ENCODE measurements around the gene UBE4B. TPM values are rescaled to one million over a fixed set of nuclear protein-coding genes. Genes with fewer than 3 reads are reported as not detected.

UBE4B gene
- total and polyA plus RNA-seq, 2 experiments from 2014 or later, result 14.3 to 27.6 TPM

DNA sequence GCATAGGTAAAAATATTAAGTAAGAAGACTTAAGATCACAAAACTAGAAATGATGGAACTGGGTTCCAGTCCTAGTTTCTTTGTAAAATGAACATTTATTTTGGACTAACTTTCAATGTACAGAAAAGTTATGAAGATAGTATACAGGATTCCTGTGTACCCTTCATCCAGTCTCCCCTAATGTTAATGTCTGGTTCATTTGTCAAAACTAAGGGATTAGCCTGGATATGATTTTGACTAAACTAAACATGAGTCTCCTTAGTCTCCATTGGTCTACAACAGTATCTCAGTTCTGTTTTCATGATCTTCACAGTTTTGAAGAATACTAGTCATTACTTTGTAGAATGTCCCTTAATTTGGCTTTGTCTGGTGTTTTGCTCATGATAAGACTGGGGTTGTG lies 54.5 kb downstream of the UBE4B start:
- H3K9me2 ChIP-seq (ENCODE audit: insufficient read depth), result no peaks in the 10 kb centered on the region
- no peaks in the 10 kb centered on the region for H3F3A ChIP-seq (ENCODE audit: insufficient read depth)
- DNase-seq, result no peak
- H3K4me3 ChIP-seq, result no peak overlapping the region
- peaks cover 74% of the 10 kb centered on the region for H3K79me2 ChIP-seq (ENCODE audit: insufficient read depth)
- H3K9ac ChIP-seq, result no peak overlapping the region
- H4K20me1 ChIP-seq (ENCODE audit: insufficient read depth), result no peaks in the 10 kb centered on the region; the same call in 1 of the 2 replicates
- no peaks in the 10 kb centered on the region for H3K9me3 ChIP-seq (ENCODE audit: low read depth)
- no peaks in the 10 kb centered on the region for H3K36me3 ChIP-seq (ENCODE audit: low read depth)
- H3K27ac ChIP-seq, result no peak overlapping the region
- H3K4me1 ChIP-seq (ENCODE audit: insufficient read depth), result peaks cover 9% of the 10 kb centered on the region
- H2AFZ ChIP-seq, result no peak overlapping the region
- TF ChIP-seq EZH2 (IDR thresholded peaks at IDR 0.05; ENCODE audit: insufficient read depth, poor library complexity, severe bottlenecking) (no peak), EZH2phosphoT487 (IDR thresholded peaks at IDR 0.05; ENCODE audit: insufficient read depth, low read depth) (no peak)
- no peak overlapping the region for H3K4me2 ChIP-seq (ENCODE audit: unreplicated experiment)
- no peaks in the 10 kb centered on the region for H3K27me3 ChIP-seq (replicated peaks; ENCODE audit: insufficient read depth)
- in situ Hi-C loops (cut with MboI), result no loop called here

DNA sequence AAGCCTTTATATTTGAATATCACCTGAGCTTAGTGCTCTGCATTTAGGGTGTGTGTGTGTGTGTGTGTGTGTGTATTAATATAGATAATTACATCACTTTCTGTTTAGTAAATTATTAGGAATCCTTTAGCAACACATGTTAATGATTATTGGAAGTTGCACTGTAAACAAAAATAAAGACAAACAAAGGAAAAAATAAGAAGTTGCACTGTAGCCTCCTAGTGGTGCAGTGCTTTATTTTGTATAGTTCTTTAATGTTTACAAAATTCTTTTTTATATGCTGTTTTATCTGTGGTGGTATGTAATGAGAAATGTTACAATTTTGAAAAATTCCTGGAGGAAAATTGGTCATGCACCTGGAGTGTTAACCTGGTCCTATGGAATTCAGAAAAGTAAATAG lies 69.2 kb downstream of the UBE4B start:
- Histone ChIP-seq H4K20me1 (ENCODE audit: insufficient read depth) (no peaks in the 10 kb centered on the region), H3K4me3 (no peak overlapping the region), H3K27ac (no peak overlapping the region), H3K79me2 (ENCODE audit: insufficient read depth) (no peaks in the 10 kb centered on the region), H3K4me1 (ENCODE audit: insufficient read depth) (no peaks in the 10 kb centered on the region), H3K4me2 (ENCODE audit: unreplicated experiment) (no peak overlapping the region), H2AFZ (no peak overlapping the region), H3K9ac (no peak overlapping the region), H3F3A (ENCODE audit: insufficient read depth) (no peaks in the 10 kb centered on the region), H3K9me3 (ENCODE audit: low read depth) (no peaks in the 10 kb centered on the region), H3K9me2 (ENCODE audit: insufficient read depth) (no peaks in the 10 kb centered on the region), H3K27me3 (replicated peaks; ENCODE audit: insufficient read depth) (no peaks in the 10 kb centered on the region), H3K36me3 (ENCODE audit: low read depth) (peaks cover 22% of the 10 kb centered on the region; the same call in 1 of the 2 replicates)
- TF ChIP-seq EZH2phosphoT487 (IDR thresholded peaks at IDR 0.05; ENCODE audit: insufficient read depth, low read depth) (no peak), EZH2 (IDR thresholded peaks at IDR 0.05; ENCODE audit: insufficient read depth, poor library complexity, severe bottlenecking) (no peak)
- in situ Hi-C loops (cut with MboI), result no loop called here
- DNase-seq, result peak; percentile 26

DNA sequence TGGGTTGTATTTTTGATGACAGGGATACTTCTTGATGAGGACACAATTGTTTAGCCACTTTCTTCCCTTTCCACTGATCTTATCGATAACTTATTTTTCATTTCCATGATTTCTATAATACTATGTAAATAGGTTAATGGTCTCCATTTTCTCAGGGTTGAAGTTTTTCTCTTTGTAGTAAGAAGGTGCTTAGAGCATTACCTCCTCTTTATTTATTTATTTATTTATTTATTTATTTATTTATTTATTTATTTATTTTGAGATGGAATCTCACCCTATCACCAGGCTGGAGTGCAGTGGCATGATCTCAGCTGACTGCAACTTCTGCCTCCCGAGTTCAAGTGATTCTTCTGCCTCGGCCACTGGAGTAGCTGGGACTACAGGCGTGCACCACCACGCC lies 70.4 kb downstream of the UBE4B start:
- Histone ChIP-seq H3K4me3 (no peak overlapping the region), H3K4me1 (ENCODE audit: insufficient read depth) (peaks cover 7% of the 10 kb centered on the region), H3K9ac (no peak overlapping the region), H3K36me3 (ENCODE audit: low read depth) (peaks cover 22% of the 10 kb centered on the region; the same call in 1 of the 2 replicates), H2AFZ (no peak overlapping the region), H3K9me3 (ENCODE audit: low read depth) (no peaks in the 10 kb centered on the region), H3K79me2 (ENCODE audit: insufficient read depth) (no peaks in the 10 kb centered on the region), H3K27me3 (replicated peaks; ENCODE audit: insufficient read depth) (no peaks in the 10 kb centered on the region), H3F3A (ENCODE audit: insufficient read depth) (peaks cover 9% of the 10 kb centered on the region), H4K20me1 (ENCODE audit: insufficient read depth) (no peaks in the 10 kb centered on the region), H3K4me2 (ENCODE audit: unreplicated experiment) (no peak overlapping the region), H3K27ac (no peak overlapping the region), H3K9me2 (ENCODE audit: insufficient read depth) (no peaks in the 10 kb centered on the region)
- in situ Hi-C loops (cut with MboI), result no loop called here
- no peak for DNase-seq
- TF ChIP-seq EZH2 (IDR thresholded peaks at IDR 0.05; ENCODE audit: insufficient read depth, poor library complexity, severe bottlenecking) (no peak), EZH2phosphoT487 (IDR thresholded peaks at IDR 0.05; ENCODE audit: insufficient read depth, low read depth) (no peak)
- WGBS, 2 experiments (ENCODE audit: low coverage in 1 of 2, low lambda C conversion rate in 2 of 2, missing lambda C conversion rate in 2 of 2), result 97 to 98% methylated on average over 5 of the region's 5 CpGs

DNA sequence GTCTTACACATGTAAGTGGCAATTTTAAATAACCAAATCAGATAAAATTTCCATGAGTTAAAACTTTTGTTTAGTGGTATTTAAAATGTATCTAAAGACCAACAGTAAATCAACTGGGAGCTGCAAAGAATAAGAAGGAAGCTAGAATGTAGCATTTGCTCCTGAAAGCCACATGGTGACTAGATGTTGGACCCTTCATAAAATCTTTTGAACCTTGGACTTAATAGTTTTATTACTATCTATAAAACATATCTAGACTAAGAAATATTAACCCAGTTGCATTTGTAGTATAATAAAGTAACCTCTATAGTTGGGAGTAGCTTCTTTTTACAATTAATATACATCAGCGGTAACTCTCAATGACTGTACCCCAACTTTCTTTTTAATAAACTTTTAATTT lies 72.1 kb downstream of the UBE4B start:
- H3K79me2 ChIP-seq (ENCODE audit: insufficient read depth), result peaks cover 8% of the 10 kb centered on the region
- H3K4me2 ChIP-seq (ENCODE audit: unreplicated experiment), result no peak overlapping the region
- H4K20me1 ChIP-seq (ENCODE audit: insufficient read depth), result 0 out of 2 replicates have a peak, but pooled peaks cover 4% of the 10 kb centered on the region
- no peak for TF ChIP-seq EZH2 (IDR thresholded peaks at IDR 0.05; ENCODE audit: insufficient read depth, poor library complexity, severe bottlenecking)
- no peak for TF ChIP-seq EZH2phosphoT487 (IDR thresholded peaks at IDR 0.05; ENCODE audit: insufficient read depth, low read depth)
- no peak for DNase-seq
- no peaks in the 10 kb centered on the region for H3K9me3 ChIP-seq (ENCODE audit: low read depth)
- in situ Hi-C loops (cut with MboI), result no loop called here
- no peak overlapping the region for H3K27ac ChIP-seq
- WGBS, 2 experiments (ENCODE audit: low coverage in 1 of 2, low lambda C conversion rate in 2 of 2, missing lambda C conversion rate in 2 of 2), result 96 to 100% methylated on average over 1 of the region's 1 CpG
- no peaks in the 10 kb centered on the region for H3K9me2 ChIP-seq (ENCODE audit: insufficient read depth)
- no peak overlapping the region for H2AFZ ChIP-seq
- peaks cover 18% of the 10 kb centered on the region for H3F3A ChIP-seq (ENCODE audit: insufficient read depth)
- H3K36me3 ChIP-seq (ENCODE audit: low read depth), result peaks cover 22% of the 10 kb centered on the region; the same call in 1 of the 2 replicates
- H3K4me3 ChIP-seq, result no peak overlapping the region
- peaks cover 19% of the 10 kb centered on the region for H3K4me1 ChIP-seq (ENCODE audit: insufficient read depth)
- no peaks in the 10 kb centered on the region for H3K27me3 ChIP-seq (replicated peaks; ENCODE audit: insufficient read depth)
- no peak overlapping the region for H3K9ac ChIP-seq

DNA sequence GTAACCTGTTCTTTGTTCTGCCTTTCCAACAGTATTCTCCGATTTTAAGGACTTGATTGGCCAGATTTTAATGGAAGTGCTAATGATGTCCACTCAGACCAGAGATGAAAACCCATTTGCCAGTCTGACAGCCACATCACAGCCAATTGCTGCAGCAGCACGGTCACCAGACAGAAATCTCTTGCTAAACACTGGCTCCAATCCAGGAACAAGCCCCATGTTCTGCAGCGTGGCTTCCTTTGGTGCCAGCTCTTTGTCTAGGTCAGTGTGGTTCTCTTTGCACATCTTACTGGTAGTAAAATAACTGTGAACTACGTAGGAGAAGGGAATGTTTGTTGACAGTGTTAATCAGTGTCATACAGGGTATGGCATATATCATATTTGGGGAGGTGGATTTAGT lies 72.7 kb downstream of the UBE4B start:
- in situ Hi-C loops (cut with MboI), result no loop called here
- Histone ChIP-seq H4K20me1 (ENCODE audit: insufficient read depth) (0 out of 2 replicates have a peak, but pooled peaks cover 4% of the 10 kb centered on the region), H3K27ac (no peak overlapping the region), H3F3A (ENCODE audit: insufficient read depth) (peaks cover 18% of the 10 kb centered on the region), H3K9ac (no peak overlapping the region), H3K9me3 (ENCODE audit: low read depth) (no peaks in the 10 kb centered on the region), H3K27me3 (replicated peaks; ENCODE audit: insufficient read depth) (no peaks in the 10 kb centered on the region), H3K4me2 (ENCODE audit: unreplicated experiment) (no peak overlapping the region), H3K4me1 (ENCODE audit: insufficient read depth) (peaks cover 19% of the 10 kb centered on the region), H3K9me2 (ENCODE audit: insufficient read depth) (no peaks in the 10 kb centered on the region), H3K79me2 (ENCODE audit: insufficient read depth) (peaks cover 13% of the 10 kb centered on the region), H3K4me3 (no peak overlapping the region), H2AFZ (no peak overlapping the region), H3K36me3 (ENCODE audit: low read depth) (peaks cover 22% of the 10 kb centered on the region; the same call in 1 of the 2 replicates)
- no peak for DNase-seq
- no peak for TF ChIP-seq EZH2 (IDR thresholded peaks at IDR 0.05; ENCODE audit: insufficient read depth, poor library complexity, severe bottlenecking)
- TF ChIP-seq EZH2phosphoT487 (IDR thresholded peaks at IDR 0.05; ENCODE audit: insufficient read depth, low read depth), result no peak
- WGBS, 2 experiments (ENCODE audit: low coverage in 1 of 2, low lambda C conversion rate in 2 of 2, missing lambda C conversion rate in 2 of 2), result 95 to 97% methylated on average over 4 of the region's 4 CpGs

Data from GM23248 (cell line).